IMR-90 (cell line): ENCODE data around the gene LDB2. TPM values are rescaled to one million over a fixed set of nuclear protein-coding genes. Genes with fewer than 3 reads are reported as not detected.

Experiments
- ATAC-seq: fragments of 200-7000 bp; cut with Tn5 transposase; 2 replicates; pipeline ENCODE4 v1.9.1; 2020; ENCODE audit warnings: low read depth, mild to moderate bottlenecking, moderate library complexity
- BruUV-seq: library from RNA; stranded (reverse); fragments of 400-500 nt; replicated peaks from 2 replicates; lab custom pipeline; 2021; lab: Mats Ljungman, UMichigan
- CTCF ChIA-PET: fragments of 300-600 bp; formaldehyde crosslinking; extraction: SDS; loops from one replicate; lab custom pipeline; 2021; ENCODE audit warnings: antibody characterized with exemption; lab: Yijun Ruan, JAX
- POLR2A ChIA-PET: fragments of 300-600 bp; sonication (Branson Sonifier 250); formaldehyde crosslinking; loops from one replicate; lab custom pipeline; 2022; ENCODE audit warnings: antibody characterized with exemption; ENCODE audit not compliant: unreplicated experiment; lab: Charles Lee
- DNase-seq: peaks from one replicate; pipeline ENCODE4 v3.0.0; 2013
- H2AFZ ChIP-seq: replicated peaks from 2 replicates; pipeline ENCODE3; 2013; ENCODE audit warnings: low read length, mild to moderate bottlenecking; ENCODE audit not compliant: poor library complexity
- H2AK5ac ChIP-seq: 2 replicates; pipeline ENCODE4 v1.6.1; 2013; ENCODE audit warnings: low read depth, low read length, inconsistent platforms
- H2AK9ac ChIP-seq: replicated peaks from 2 replicates; pipeline ENCODE3; 2013; ENCODE audit warnings: mild to moderate bottlenecking, low read depth, low read length, moderate library complexity; ENCODE audit not compliant: poor library complexity
- H2BK120ac ChIP-seq: 2 replicates; pipeline ENCODE4 v1.6.1; 2013; ENCODE audit warnings: low read depth, low read length, inconsistent platforms
- H2BK15ac ChIP-seq: 3 replicates; pipeline ENCODE4 v1.6.1; 2013; ENCODE audit warnings: low read depth, low read length, inconsistent platforms
- H2BK20ac ChIP-seq: 2 replicates; pipeline ENCODE4 v1.6.1; 2013; ENCODE audit warnings: low read depth, mild to moderate bottlenecking, inconsistent platforms, low read length, moderate library complexity
- H2BK5ac ChIP-seq: 2 replicates; pipeline ENCODE4 v1.6.1; 2013; ENCODE audit warnings: mild to moderate bottlenecking, low read depth, low read length, inconsistent platforms; ENCODE audit not compliant: poor library complexity, severe bottlenecking
- H3K14ac ChIP-seq: replicated peaks from 2 replicates; pipeline ENCODE4 v1.6.1; 2013; ENCODE audit warnings: low read depth, low read length, inconsistent platforms
- H3K18ac ChIP-seq: 2 replicates; pipeline ENCODE4 v1.6.1; 2013; ENCODE audit warnings: low read depth, low read length, control low read depth
- H3K23ac ChIP-seq: 2 replicates; pipeline ENCODE4 v1.6.1; 2013; ENCODE audit warnings: low read depth, low read length, inconsistent platforms
- H3K27ac ChIP-seq: 2 replicates; pipeline ENCODE4 v1.5.1; 2013; ENCODE audit warnings: mild to moderate bottlenecking, control low read depth, low read length; ENCODE audit not compliant: insufficient read depth
- H3K27me3 ChIP-seq: 2 replicates; pipeline ENCODE4 v1.6.1; 2013; ENCODE audit warnings: low read length; ENCODE audit not compliant: control insufficient read depth, insufficient read depth
- H3K36me3 ChIP-seq: 2 replicates; pipeline ENCODE4 v1.6.1; 2013; ENCODE audit warnings: low read length, mixed read lengths; ENCODE audit not compliant: control insufficient read depth, insufficient read depth
- H3K4ac ChIP-seq: 2 replicates; pipeline ENCODE4 v1.6.1; 2013; ENCODE audit warnings: low read depth, low read length, inconsistent platforms
- H3K4me1 ChIP-seq: 2 replicates; pipeline ENCODE4 v1.6.1; 2013; ENCODE audit warnings: low read length, mixed read lengths; ENCODE audit not compliant: control insufficient read depth, insufficient read depth
- H3K4me2 ChIP-seq: 2 replicates; pipeline ENCODE4 v1.6.1; 2013; ENCODE audit warnings: low read depth, mild to moderate bottlenecking, control low read depth, low read length, moderate library complexity
- H3K4me3 ChIP-seq: 2 replicates; pipeline ENCODE4 v1.5.1; 2013; ENCODE audit warnings: low read depth, mild to moderate bottlenecking, control low read depth, low read length, moderate library complexity; ENCODE audit not compliant: insufficient read depth
- H3K56ac ChIP-seq: 2 replicates; pipeline ENCODE4 v1.6.1; 2013; ENCODE audit warnings: low read length, inconsistent platforms; ENCODE audit not compliant: insufficient read depth; ENCODE audit errors: extremely low read depth
- H3K79me1 ChIP-seq, 2 experiments: 2 replicates each; pipeline ENCODE4 v1.6.1; 2013; ENCODE audit warnings: low read length in 2 of 2, inconsistent platforms in 1 of 2, low read depth in 1 of 2
- H3K9ac ChIP-seq: 2 replicates; pipeline ENCODE4 v1.6.1; 2013; ENCODE audit warnings: low read depth, low read length, control low read depth
- H3K9me1 ChIP-seq: 2 replicates; pipeline ENCODE4 v1.6.1; 2013; ENCODE audit warnings: low read length, inconsistent platforms; ENCODE audit not compliant: insufficient read depth
- H3K9me3 ChIP-seq: 2 replicates; pipeline ENCODE4 v1.6.1; 2013; ENCODE audit warnings: low read length; ENCODE audit not compliant: control insufficient read depth, insufficient read depth
- H4K20me1 ChIP-seq: 2 replicates; pipeline ENCODE4 v1.6.1; 2013; ENCODE audit warnings: low read length, inconsistent platforms; ENCODE audit not compliant: insufficient read depth
- H4K5ac ChIP-seq: 2 replicates; pipeline ENCODE4 v1.6.1; 2013; ENCODE audit warnings: mild to moderate bottlenecking, low read depth, low read length, control low read depth
- H4K8ac ChIP-seq, 2 experiments: 2 replicates each; pipeline ENCODE4 v1.6.1; 2013; ENCODE audit warnings: low read depth in 2 of 2, low read length in 2 of 2, control low read depth in 1 of 2, inconsistent platforms in 1 of 2
- H4K91ac ChIP-seq: 2 replicates; pipeline ENCODE4 v1.6.1; 2013; ENCODE audit warnings: low read depth, low read length, inconsistent platforms; ENCODE audit not compliant: insufficient read depth
- BHLHE40 ChIP-seq: fragments of 150-350 bp; IDR thresholded peaks from 2 replicates; pipeline ENCODE4 v1.6.1; 2016; ENCODE audit warnings: mild to moderate bottlenecking, low read depth, low read length
- CEBPB ChIP-seq: IDR thresholded peaks from 2 replicates; pipeline ENCODE4 v1.6.1; 2012; ENCODE audit warnings: low read depth, low read length, improper control_type of control experiment
- CHD1 ChIP-seq: IDR thresholded peaks from 2 replicates; pipeline ENCODE4 v1.6.1; 2012; ENCODE audit warnings: low read depth, low read length, improper control_type of control experiment
- CTCF ChIP-seq: conservative IDR thresholded peaks from 2 replicates; pipeline ENCODE4 v1.5.1; 2012; ENCODE audit warnings: mild to moderate bottlenecking, low read depth, low read length, improper control_type of control experiment
- ELK1 ChIP-seq: fragments of 150-350 bp; IDR thresholded peaks from 2 replicates; pipeline ENCODE4 v1.6.1; 2016; ENCODE audit warnings: low read depth, mild to moderate bottlenecking, low read length, moderate library complexity, borderline replicate concordance
- FOS ChIP-seq: fragments of 150-350 bp; IDR thresholded peaks from 2 replicates; pipeline ENCODE4 v1.6.1; 2016; ENCODE audit warnings: low read depth, low read length
- MAFK ChIP-seq: IDR thresholded peaks from 2 replicates; pipeline ENCODE4 v1.6.1; 2012; ENCODE audit warnings: low read depth, low read length, improper control_type of control experiment
- MAZ ChIP-seq: IDR thresholded peaks from 2 replicates; pipeline ENCODE4 v1.6.1; 2012; ENCODE audit warnings: low read depth, mild to moderate bottlenecking, low read length, improper control_type of control experiment, moderate library complexity, borderline replicate concordance
- MXI1 ChIP-seq: IDR thresholded peaks from 2 replicates; pipeline ENCODE4 v1.6.1; 2012; ENCODE audit warnings: low read depth, mild to moderate bottlenecking, low read length, moderate library complexity, borderline replicate concordance
- NFE2L2 ChIP-seq: fragments of 150-350 bp; IDR thresholded peaks from 2 replicates; pipeline ENCODE4 v1.6.1; 2016; ENCODE audit warnings: low read depth, mild to moderate bottlenecking, low read length
- POLR2A ChIP-seq: IDR thresholded peaks from 2 replicates; pipeline ENCODE4 v1.6.1; 2012; ENCODE audit warnings: mild to moderate bottlenecking, low read depth, low read length
- RAD21 ChIP-seq: IDR thresholded peaks from 2 replicates; pipeline ENCODE4 v1.6.1; 2012; ENCODE audit warnings: low read length, improper control_type of control experiment
- RCOR1 ChIP-seq: IDR thresholded peaks from 2 replicates; pipeline ENCODE4 v1.6.1; 2012; ENCODE audit warnings: mild to moderate bottlenecking, low read length, improper control_type of control experiment; ENCODE audit not compliant: insufficient replicate concordance
- RFX5 ChIP-seq: IDR thresholded peaks from 2 replicates; pipeline ENCODE4 v1.8.0; 2012; ENCODE audit warnings: low read depth, mild to moderate bottlenecking, low read length, moderate library complexity
- SMC3 ChIP-seq: fragments of 150-350 bp; IDR thresholded peaks from 2 replicates; pipeline ENCODE4 v1.6.1; 2016; ENCODE audit warnings: low read depth, mild to moderate bottlenecking, antibody characterized with exemption, low read length, moderate library complexity
- USF2 ChIP-seq: fragments of 150-350 bp; IDR thresholded peaks from 2 replicates; pipeline ENCODE4 v1.6.1; 2017; ENCODE audit warnings: mild to moderate bottlenecking, antibody characterized with exemption, low read length, low read depth
- WGBS, 2 experiments: methylation state at CpG; one replicate each; pipeline versions ENCODE4 v1.1.5 to v1.1.7; 2013; ENCODE audit warnings: missing lambda C conversion rate in 2 of 2; ENCODE audit not compliant: insufficient read length in 1 of 2; ENCODE audit errors: extremely low coverage in 2 of 2; 5-methylcytosine and 5-hydroxymethylcytosine counted together
- dilution Hi-C: fragments of 300-500 bp; cut with HindIII; formaldehyde crosslinking; loops from one replicate; pipeline ENCODE4 v1.14.3; 2018; ENCODE audit warnings: low sequenced_read_pairs; ENCODE audit not compliant: unreplicated experiment
- in situ Hi-C: fragments of 300-500 bp; cut with MboI; formaldehyde crosslinking; loops from 3 replicates; pipeline ENCODE4 v1.14.3; 2019; ENCODE audit warnings: low sequenced_read_pairs, inconsistent platforms, mixed read lengths
- intact Hi-C: fragments of 100-400 bp; cut with micrococcal nuclease; formaldehyde crosslinking; loops from 2 replicates; pipeline ENCODE4 v1.10.0; 2022
- polyA plus RNA-seq, 3 experiments: library from polyadenylated mRNA; depleted of rRNA; stranded (reverse); fragments of >200 nt; gene quantifications; 2 replicates each; pipeline ENCODE4 v1.2.3, GENCODE V29; 2012; ENCODE audit warnings: low replicate concordance in 1 of 3
- total RNA-seq: library from RNA; depleted of rRNA; stranded (reverse); fragments of >200 nt; gene quantifications from 2 replicates; pipeline ENCODE4 v1.2.3, GENCODE V29; 2012

Gene LDB2
- total and polyA plus RNA-seq, 2 of the 4 experiments (the other 2 are of a cell fraction) = 67.9 to 116 TPM

- no peak overlapping the region for H3K4me2 ChIP-seq
- H3K18ac ChIP-seq = no peak overlapping the region
- H3K4me1 ChIP-seq = peaks cover 5% of the 10 kb centered on the region
- no peak overlapping the region for H3K23ac ChIP-seq
- no peaks in the 10 kb centered on the region for H4K20me1 ChIP-seq
- POLR2A ChIA-PET = no interaction called here
- no peak overlapping the region for H3K14ac ChIP-seq
- H3K27me3 ChIP-seq = no peaks in the 10 kb centered on the region
- CTCF ChIA-PET = no interaction called here
- dilution Hi-C loops (no loop called here), intact Hi-C loops (no loop called here), in situ Hi-C loops (no loop called here)
- no peaks in the 10 kb centered on the region for H3K9me3 ChIP-seq
- H2BK5ac ChIP-seq = no peak overlapping the region
- no peak overlapping the region for H2BK120ac ChIP-seq
- no peak overlapping the region for H4K8ac ChIP-seq
- no TSS peak for BruUV-seq
- H4K91ac ChIP-seq = no peak overlapping the region
- H2AK9ac ChIP-seq = no peak overlapping the region
- TF ChIP-seq CHD1 (no peak), CEBPB (no peak), RFX5 (no peak), ELK1 (no peak), NFE2L2 (no peak), POLR2A (no peak), CTCF (no peak), SMC3 (no peak), RAD21 (no peak), FOS (no peak), RCOR1 (no peak), BHLHE40 (no peak), USF2 (no peak), MAFK (no peak), MAZ (no peak), MXI1 (no peak)
- H3K4me3 ChIP-seq = no peak overlapping the region
- no CpG with 5 or more reads among the region's 5 CpGs for WGBS, 2 experiments
- no peaks in the 10 kb centered on the region for H3K9me1 ChIP-seq
- H3K79me1 ChIP-seq = no peaks in the 10 kb centered on the region; a peak in 1 of 4 replicates
- H3K4ac ChIP-seq = no peak overlapping the region
- H4K5ac ChIP-seq = no peak overlapping the region
- H3K56ac ChIP-seq = no peak overlapping the region
- no peak for DNase-seq
- no peak overlapping the region for H2AK5ac ChIP-seq
- no peaks in the 10 kb centered on the region for H3K36me3 ChIP-seq
- ATAC-seq = no peak
- no peak overlapping the region for H2BK20ac ChIP-seq
- H2AFZ ChIP-seq = no peak overlapping the region
- H2BK15ac ChIP-seq = no peak overlapping the region
- H3K9ac ChIP-seq = no peak overlapping the region
- H3K27ac ChIP-seq = no peak overlapping the region
Measured at GRCh38 chr4:16765546-16765945, 132.9 kb downstream of the LDB2 start.
